Left ventricle myocardium inferior (tissue), 1 donor: Measurements from ENCODE around the gene KCTD20. TPM values are rescaled to one million over a fixed set of nuclear protein-coding genes. Genes with fewer than 3 reads are reported as not detected.

ENCODE experiments used
- DNase-seq: peaks from one replicate; pipeline ENCODE4 v3.0.0-alpha.2; 2020
- H3K27ac ChIP-seq: fragments of 200-600 bp; replicated peaks from 2 replicates; pipeline ENCODE4 v1.8.0; 2021
- H3K27me3 ChIP-seq: fragments of 200-600 bp; 2 replicates; pipeline ENCODE4 v1.8.0; 2021; ENCODE audit warnings: low read depth
- H3K36me3 ChIP-seq: fragments of 200-600 bp; 2 replicates; pipeline ENCODE4 v1.8.0; 2021
- H3K4me1 ChIP-seq: fragments of 200-600 bp; 2 replicates; pipeline ENCODE4 v1.8.0; 2021
- H3K4me3 ChIP-seq: fragments of 200-600 bp; 2 replicates; pipeline ENCODE4 v1.8.0; 2021; ENCODE audit warnings: mild to moderate bottlenecking, moderate library complexity
- H3K9me3 ChIP-seq: fragments of 200-600 bp; replicated peaks from 2 replicates; pipeline ENCODE4 v1.8.0; 2021
- CTCF ChIP-seq: fragments of 200-600 bp; IDR thresholded peaks from 2 replicates; pipeline ENCODE4 v1.8.0; 2021; ENCODE audit warnings: antibody characterized with exemption, mild to moderate bottlenecking, borderline replicate concordance
- intact Hi-C: fragments of 100-400 bp; cut with micrococcal nuclease; formaldehyde crosslinking; loops from one replicate; pipeline ENCODE4 v1.11.0; 2022
- total RNA-seq: library from RNA; stranded (reverse); fragmentation: NEBNext Ultra II Directional; extraction: Animal tissue kit (Norgen Biotek cat#: 25700); gene quantifications from one replicate; pipeline ENCODE4 v1.2.1, GENCODE V29; 2021
- donor health status: DM: no; HTN: yes; CAD: no; lungs with severe emphysema.

KCTD20 gene
- total RNA-seq, 1 donor from 2014 or later: 21.3 TPM

GRCh38 chr6:36514554-36515456 is 72.0 kb downstream of the KCTD20 start:
- Histone ChIP-seq H3K9me3 (no peaks in the 10 kb centered on the region), H3K4me3 (no peak overlapping the region), H3K27me3 (no peaks in the 10 kb centered on the region), H3K27ac (no peak overlapping the region), H3K4me1 (peaks cover 22% of the 10 kb centered on the region), H3K36me3 (peaks cover 79% of the 10 kb centered on the region)
- no peak for DNase-seq
- intact Hi-C loops: no loop called here
- no peak for TF ChIP-seq CTCF

GRCh38 chr6:36515844-36516243 is 73.0 kb downstream of the KCTD20 start:
- Histone ChIP-seq H3K27ac (no peak overlapping the region), H3K4me1 (peaks cover 22% of the 10 kb centered on the region), H3K27me3 (no peaks in the 10 kb centered on the region), H3K36me3 (peaks cover 79% of the 10 kb centered on the region), H3K9me3 (no peaks in the 10 kb centered on the region), H3K4me3 (no peak overlapping the region)
- intact Hi-C loops: no loop called here
- DNase-seq: no peak
- no peak for TF ChIP-seq CTCF

DNA sequence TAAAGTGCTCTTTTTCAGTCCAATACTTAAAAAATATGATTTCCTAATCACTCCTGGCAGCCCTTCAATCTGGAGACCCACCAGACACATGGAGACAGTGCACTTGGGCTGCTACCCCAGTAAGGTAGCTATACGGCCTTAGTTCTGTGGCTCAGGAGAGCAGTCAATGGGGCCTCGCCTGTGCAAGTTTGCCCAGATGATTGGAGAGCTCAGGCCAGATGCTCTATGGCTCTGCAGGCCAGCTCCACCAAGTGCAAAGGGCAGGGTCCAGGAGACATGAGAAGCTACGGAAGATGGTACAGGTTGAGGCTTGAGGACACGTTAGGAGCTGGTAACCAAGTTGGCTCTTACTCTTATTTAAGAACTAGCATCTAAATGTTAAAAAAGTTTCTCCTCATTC is 73.8 kb downstream of the KCTD20 start:
- Histone ChIP-seq H3K36me3 (peaks cover 79% of the 10 kb centered on the region), H3K4me1 (peaks cover 22% of the 10 kb centered on the region), H3K4me3 (no peak overlapping the region), H3K27me3 (no peaks in the 10 kb centered on the region), H3K9me3 (no peaks in the 10 kb centered on the region), H3K27ac (no peak overlapping the region)
- intact Hi-C loops: no loop called here
- TF ChIP-seq CTCF: no peak
- no peak for DNase-seq

GRCh38 chr6:36516988-36517387 is 74.2 kb downstream of the KCTD20 start:
- Histone ChIP-seq H3K9me3 (no peaks in the 10 kb centered on the region), H3K27ac (no peak overlapping the region), H3K4me3 (no peak overlapping the region), H3K36me3 (peaks cover 79% of the 10 kb centered on the region), H3K4me1 (peaks cover 22% of the 10 kb centered on the region), H3K27me3 (no peaks in the 10 kb centered on the region)
- TF ChIP-seq CTCF: no peak
- no peak for DNase-seq
- intact Hi-C loops: no loop called here

DNA sequence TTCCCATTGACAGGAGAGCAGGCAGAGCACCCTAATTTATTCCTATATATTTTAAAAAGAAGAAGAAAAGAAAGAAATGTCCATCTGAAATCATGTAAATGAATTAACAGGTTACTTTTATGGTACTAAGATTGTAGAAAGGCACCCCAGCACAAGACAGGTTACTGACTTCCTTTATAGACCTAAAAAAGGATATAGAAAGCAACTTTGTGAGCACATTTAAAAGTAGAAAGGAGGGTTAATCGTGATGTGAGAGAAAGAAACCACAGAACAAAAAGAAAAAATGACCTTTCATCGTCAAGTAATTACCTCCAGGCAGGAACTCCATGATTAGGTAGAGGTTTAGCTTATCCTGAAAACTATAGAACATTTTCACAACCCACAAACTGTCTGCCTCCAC is 74.6 kb downstream of the KCTD20 start:
- H3K36me3 ChIP-seq: peaks cover 79% of the 10 kb centered on the region
- DNase-seq: no peak
- H3K9me3 ChIP-seq: no peaks in the 10 kb centered on the region
- no peak overlapping the region for H3K27ac ChIP-seq
- H3K4me1 ChIP-seq: peaks cover 22% of the 10 kb centered on the region
- intact Hi-C loops: no loop called here
- no peaks in the 10 kb centered on the region for H3K27me3 ChIP-seq
- no peak for TF ChIP-seq CTCF
- no peak overlapping the region for H3K4me3 ChIP-seq
